Measurements from ENCODE around the gene CD28.

The CD28 gene
- total RNA-seq: 122 to 253 reads per million in 2 donors

- DNase-seq: peak; percentile 61
These were observed at the start of gene CD28 for GRCh38 chr2:203706403-203706802. Gene CD28, plus strand, starts transcription at chr2:203706639. Its CDS starts 58 bp downstream, at chr2:203706697.

- no peak for DNase-seq
These were observed 46.9 kb upstream of the CD28 start for GRCh38 chr2:203659331-203660049.

- no peak for DNase-seq
These were observed 46.0 kb upstream of the CD28 start for GRCh38 chr2:203660465-203660864.

GRCh38 chr2:203661279-203661908 is 45.0 kb upstream of the CD28 start:
- DNase-seq: no peak

- DNase-seq: no peak
These were observed 44.0 kb upstream of the CD28 start for GRCh38 chr2:203662487-203662886.

GRCh38 chr2:203662951-203663350 is 43.5 kb upstream of the CD28 start:
- DNase-seq: no peak

- DNase-seq: no peak
These were observed 42.2 kb upstream of the CD28 start for GRCh38 chr2:203664029-203664755.

- no peak for DNase-seq
These were observed 38.6 kb upstream of the CD28 start for GRCh38 chr2:203667838-203668237.

GRCh38 chr2:203669820-203670219 is 36.6 kb upstream of the CD28 start:
- DNase-seq: no peak

- no peak for DNase-seq
These were observed 35.5 kb upstream of the CD28 start for GRCh38 chr2:203670939-203671338.

GRCh38 chr2:203671876-203672275 is 34.6 kb upstream of the CD28 start:
- DNase-seq: no peak

GRCh38 chr2:203672856-203673255 is 33.6 kb upstream of the CD28 start:
- no peak for DNase-seq

- no peak for DNase-seq
These were observed 32.5 kb upstream of the CD28 start for GRCh38 chr2:203673933-203674332.

GRCh38 chr2:203675086-203675485 is 31.4 kb upstream of the CD28 start:
- no peak for DNase-seq

GRCh38 chr2:203678971-203679370 is 27.5 kb upstream of the CD28 start:
- DNase-seq: no peak

GRCh38 chr2:203679401-203679800 is 27.0 kb upstream of the CD28 start:
- DNase-seq: no peak

GRCh38 chr2:203681978-203682377 is 24.5 kb upstream of the CD28 start:
- DNase-seq: no peak

- DNase-seq: no peak
These were observed 23.7 kb upstream of the CD28 start for GRCh38 chr2:203682688-203683130.

GRCh38 chr2:203683421-203683820 is 23.0 kb upstream of the CD28 start:
- DNase-seq: no peak

- DNase-seq: no peak
These were observed 22.4 kb upstream of the CD28 start for GRCh38 chr2:203683932-203684556.

- DNase-seq: no peak
These were observed 21.3 kb upstream of the CD28 start for GRCh38 chr2:203685081-203685621.

GRCh38 chr2:203685789-203686420 is 20.5 kb upstream of the CD28 start:
- no peak for DNase-seq

- DNase-seq: no peak
These were observed 19.3 kb upstream of the CD28 start for GRCh38 chr2:203687165-203687564.
